A673 (cell line): Measurements from ENCODE around the gene HLA-DMA. TPM values are rescaled to one million over a fixed set of nuclear protein-coding genes. Genes with fewer than 3 reads are reported as not detected.

ENCODE experiments used
- BruUV-seq: library from RNA; stranded (reverse); fragments of 400-500 nt; replicated peaks from 2 replicates; lab custom pipeline; 2021; lab: Mats Ljungman, UMichigan
- CTCF ChIA-PET: fragments of 300-600 bp; sonication (Branson Sonifier 250); formaldehyde crosslinking; loops from one replicate; lab custom pipeline; 2022; ENCODE audit warnings: antibody characterized with exemption; lab: Charles Lee
- POLR2A ChIA-PET: fragments of 300-600 bp; sonication (Branson Sonifier 250); formaldehyde crosslinking; loops from one replicate; lab custom pipeline; 2022; ENCODE audit warnings: antibody characterized with exemption; ENCODE audit not compliant: low non-redundant PET; lab: Charles Lee
- DNase-seq: peaks from one replicate; pipeline ENCODE4 v3.0.0-alpha.2; 2015; ENCODE audit warnings: low spot score
- H3K27ac ChIP-seq: fragments of 200-600 bp; sonication (generic); 2 replicates; pipeline ENCODE4 v1.5.1; 2016; ENCODE audit warnings: mixed run types, low read depth, mild to moderate bottlenecking, mixed read lengths, antibody characterized with exemption, low read length; ENCODE audit not compliant: poor library complexity, severe bottlenecking
- H3K27me3 ChIP-seq: fragments of 200-600 bp; sonication (generic); replicated peaks from 2 replicates; pipeline ENCODE4 v1.6.1; 2017; ENCODE audit warnings: mixed run types, low read depth, mild to moderate bottlenecking, mixed read lengths, antibody characterized with exemption, low read length; ENCODE audit not compliant: insufficient read depth, poor library complexity
- H3K36me3 ChIP-seq: fragments of 200-600 bp; sonication (generic); 2 replicates; pipeline ENCODE4 v1.6.1; 2016; ENCODE audit warnings: mixed run types, mild to moderate bottlenecking, mixed read lengths, antibody characterized with exemption, low read length; ENCODE audit not compliant: insufficient read depth, poor library complexity, severe bottlenecking
- H3K4me1 ChIP-seq: fragments of 200-600 bp; sonication (generic); 2 replicates; pipeline ENCODE4 v1.6.1; 2017; ENCODE audit warnings: mixed run types, mild to moderate bottlenecking, mixed read lengths, antibody characterized with exemption, low read length; ENCODE audit not compliant: insufficient read depth, poor library complexity, severe bottlenecking
- H3K4me3 ChIP-seq: fragments of 200-600 bp; sonication (generic); 2 replicates; pipeline ENCODE4 v1.5.1; 2016; ENCODE audit warnings: low read depth, mixed run types, mild to moderate bottlenecking, mixed read lengths, low read length; ENCODE audit not compliant: poor library complexity, severe bottlenecking
- H3K9me3 ChIP-seq: fragments of 200-600 bp; sonication (generic); 2 replicates; pipeline ENCODE4 v1.6.1; 2016; ENCODE audit warnings: mixed run types, low read depth, mild to moderate bottlenecking, mixed read lengths, antibody characterized with exemption, low read length; ENCODE audit not compliant: poor library complexity, severe bottlenecking
- EZH2 ChIP-seq: fragments of 200-600 bp; sonication (generic); IDR thresholded peaks from 2 replicates; pipeline ENCODE4 v1.6.1; 2017; ENCODE audit warnings: borderline replicate concordance, low read depth, mild to moderate bottlenecking, mixed read lengths, antibody characterized with exemption, low read length; ENCODE audit not compliant: poor library complexity, severe bottlenecking
- intact Hi-C: fragments of 100-400 bp; cut with micrococcal nuclease; formaldehyde crosslinking; loops from one replicate; pipeline ENCODE4 v1.10.0; 2022; ENCODE audit not compliant: unreplicated experiment
- total RNA-seq: library from RNA; stranded (reverse); gene quantifications from 2 replicates; pipeline ENCODE4 v1.2.3, GENCODE V29; 2021
- TF ChIP-seq, protein P1 (sequence below): fragments of 300-800, 200-600 bp; sonication (generic); conservative IDR thresholded peaks from 2 replicates; pipeline ENCODE4 v1.5.1; 2017; ENCODE audit warnings: low read depth, mild to moderate bottlenecking, antibody characterized with exemption, low read length, moderate library complexity, mixed read lengths

HLA-DMA gene
- total RNA-seq, 1 experiment from 2014 or later, result 1.4 TPM

DNA sequence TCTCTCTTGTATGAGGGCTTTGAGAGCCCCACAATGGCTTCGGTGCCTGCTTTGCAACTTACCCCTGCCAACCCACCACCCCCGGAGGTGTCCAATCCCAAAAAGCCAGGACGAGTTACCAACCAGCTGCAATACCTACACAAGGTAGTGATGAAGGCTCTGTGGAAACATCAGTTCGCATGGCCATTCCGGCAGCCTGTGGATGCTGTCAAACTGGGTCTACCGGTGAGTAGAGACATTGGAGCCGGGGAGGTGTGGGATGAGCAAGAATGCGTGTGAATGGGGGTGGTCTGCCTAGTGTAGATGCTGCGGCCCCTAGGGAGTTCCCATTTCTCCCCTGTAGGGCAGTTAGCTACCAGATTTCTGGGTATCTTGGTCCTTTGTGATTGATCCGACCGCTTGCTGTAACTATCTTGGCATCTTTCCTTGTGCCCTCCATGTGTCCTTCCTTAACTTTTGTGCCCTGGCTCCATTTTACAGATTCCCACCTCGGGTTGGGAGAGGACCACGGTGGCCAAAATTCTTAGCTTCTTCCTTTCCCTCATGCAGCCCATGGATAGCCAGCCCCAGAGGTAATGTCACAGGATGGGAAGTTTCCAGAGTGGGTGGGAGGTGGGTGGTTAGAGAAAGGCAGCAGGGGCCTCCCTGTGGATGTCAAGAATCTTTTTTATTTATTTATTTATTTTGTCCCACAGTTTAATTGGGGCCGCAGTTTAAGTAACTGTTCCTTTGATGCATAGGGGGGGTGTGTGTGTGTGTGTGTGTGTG is 21.8 kb upstream of the HLA-DMA start:
- intact Hi-C loops, result loop anchor here (10.0 kb wide), 1 partner anchor 450 kb away; the partner anchor contains the start of gene SYNGAP1
- peak overlapping the region; percentile 1 for H3K27ac ChIP-seq
- DNase-seq, result peak; percentile 30
- ChIA-PET POLR2A (interaction anchor here (0.6 kb wide), 1 partner anchor 90 kb away, joined by 24 read pairs; no protein-coding TSS in a partner anchor), CTCF (interaction anchor here (1.5 kb wide), 2 partner anchors 10 to 41 kb away, joined by 4 read pairs; no protein-coding TSS in a partner anchor)
- peak overlapping the region; percentile 94 for H3K4me3 ChIP-seq
- peaks cover 17% of the 10 kb centered on the region for H3K4me1 ChIP-seq
- no peak for TF ChIP-seq EZH2
- TF ChIP-seq, protein P1, sequence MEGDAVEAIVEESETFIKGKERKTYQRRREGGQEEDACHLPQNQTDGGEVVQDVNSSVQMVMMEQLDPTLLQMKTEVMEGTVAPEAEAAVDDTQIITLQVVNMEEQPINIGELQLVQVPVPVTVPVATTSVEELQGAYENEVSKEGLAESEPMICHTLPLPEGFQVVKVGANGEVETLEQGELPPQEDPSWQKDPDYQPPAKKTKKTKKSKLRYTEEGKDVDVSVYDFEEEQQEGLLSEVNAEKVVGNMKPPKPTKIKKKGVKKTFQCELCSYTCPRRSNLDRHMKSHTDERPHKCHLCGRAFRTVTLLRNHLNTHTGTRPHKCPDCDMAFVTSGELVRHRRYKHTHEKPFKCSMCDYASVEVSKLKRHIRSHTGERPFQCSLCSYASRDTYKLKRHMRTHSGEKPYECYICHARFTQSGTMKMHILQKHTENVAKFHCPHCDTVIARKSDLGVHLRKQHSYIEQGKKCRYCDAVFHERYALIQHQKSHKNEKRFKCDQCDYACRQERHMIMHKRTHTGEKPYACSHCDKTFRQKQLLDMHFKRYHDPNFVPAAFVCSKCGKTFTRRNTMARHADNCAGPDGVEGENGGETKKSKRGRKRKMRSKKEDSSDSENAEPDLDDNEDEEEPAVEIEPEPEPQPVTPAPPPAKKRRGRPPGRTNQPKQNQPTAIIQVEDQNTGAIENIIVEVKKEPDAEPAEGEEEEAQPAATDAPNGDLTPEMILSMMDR, result no peak
- no peaks in the 10 kb centered on the region for H3K9me3 ChIP-seq
- no TSS peak for BruUV-seq
- no peaks in the 10 kb centered on the region for H3K27me3 ChIP-seq
- peaks cover 76% of the 10 kb centered on the region for H3K36me3 ChIP-seq

GRCh38 chr6:32974016-32974333 is 21.1 kb upstream of the HLA-DMA start:
- Histone ChIP-seq H3K9me3 (no peaks in the 10 kb centered on the region), H3K36me3 (peaks cover 69% of the 10 kb centered on the region), H3K27ac (no peak overlapping the region), H3K27me3 (no peaks in the 10 kb centered on the region), H3K4me1 (peaks cover 25% of the 10 kb centered on the region), H3K4me3 (peak overlapping the region; percentile 94)
- POLR2A ChIA-PET, result no interaction called here
- TF ChIP-seq, protein P1, result no peak
- TF ChIP-seq EZH2, result no peak
- TSS peak; percentile 32 for BruUV-seq
- peak; percentile 71 for DNase-seq
- CTCF ChIA-PET, result interaction anchor here (1.5 kb wide), 2 partner anchors 11 to 41 kb away, joined by 4 read pairs; no protein-coding TSS in a partner anchor
- intact Hi-C loops, result loop anchor here (10.0 kb wide), 1 partner anchor 451 kb away; the partner anchor contains the start of gene SYNGAP1

DNA sequence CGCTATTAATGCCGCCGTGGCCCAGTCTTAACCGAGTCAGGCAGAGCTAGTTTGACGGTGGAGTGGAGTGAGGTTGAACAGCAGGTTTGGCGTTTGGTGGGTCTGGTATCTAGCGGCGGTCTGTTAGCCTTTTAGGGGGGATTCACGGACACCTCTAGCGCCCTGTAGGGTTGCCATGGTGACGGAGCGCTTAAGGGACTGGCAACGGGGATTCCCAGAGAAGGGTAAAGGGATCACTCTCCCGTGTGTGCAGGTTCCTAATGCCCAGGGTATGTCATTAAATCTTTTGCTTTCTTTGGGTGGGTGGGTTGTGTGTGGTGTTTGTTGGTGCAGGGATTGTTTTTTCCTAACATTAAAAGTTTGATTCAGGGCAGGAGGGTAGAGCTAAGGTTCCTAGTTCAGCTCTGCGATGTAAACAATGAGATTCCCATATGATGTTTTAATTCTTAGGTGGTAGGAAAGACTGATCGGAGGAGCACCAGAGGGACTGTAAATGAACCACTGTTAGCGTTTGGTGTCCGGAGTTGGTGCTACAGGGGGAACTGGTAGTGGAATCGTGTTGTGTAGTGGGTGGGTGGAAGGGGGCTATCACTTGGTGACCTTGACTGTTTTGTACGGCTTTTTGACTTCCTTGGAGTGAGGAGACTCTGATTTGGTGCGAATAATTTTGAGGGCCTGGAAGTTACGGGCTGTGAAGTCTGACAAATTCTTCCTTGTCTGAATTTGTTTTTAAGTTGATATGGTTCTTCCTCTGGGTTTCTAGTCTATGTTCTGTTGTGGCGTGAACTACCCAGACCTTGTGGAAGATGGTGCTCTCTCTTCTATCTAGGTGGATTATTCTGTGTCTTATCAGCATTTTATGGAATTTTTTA is 20.5 kb upstream of the HLA-DMA start:
- Histone ChIP-seq H3K4me1 (peaks cover 25% of the 10 kb centered on the region), H3K27me3 (no peaks in the 10 kb centered on the region), H3K4me3 (peak overlapping the region; percentile 94), H3K27ac (peak overlapping the region; percentile 86), H3K9me3 (no peaks in the 10 kb centered on the region), H3K36me3 (peaks cover 63% of the 10 kb centered on the region)
- BruUV-seq, result no TSS peak
- ChIA-PET CTCF (interaction anchor here (1.5 kb wide), 2 partner anchors 11 to 40 kb away, joined by 4 read pairs; no protein-coding TSS in a partner anchor), POLR2A (no interaction called here)
- TF ChIP-seq, protein P1, result no peak
- TF ChIP-seq EZH2, result no peak
- intact Hi-C loops, result loop anchor here (10.0 kb wide), 1 partner anchor 451 kb away; the partner anchor contains the start of gene SYNGAP1
- DNase-seq, result peak; percentile 73
